ENCODE measurements around the gene LSM10. TPM values are rescaled to one million over a fixed set of nuclear protein-coding genes. Genes with fewer than 3 reads are reported as not detected.

Gene LSM10
- total and polyA plus RNA-seq, 2 donors from 2014 or later, result 29.5 to 91.6 TPM

DNA sequence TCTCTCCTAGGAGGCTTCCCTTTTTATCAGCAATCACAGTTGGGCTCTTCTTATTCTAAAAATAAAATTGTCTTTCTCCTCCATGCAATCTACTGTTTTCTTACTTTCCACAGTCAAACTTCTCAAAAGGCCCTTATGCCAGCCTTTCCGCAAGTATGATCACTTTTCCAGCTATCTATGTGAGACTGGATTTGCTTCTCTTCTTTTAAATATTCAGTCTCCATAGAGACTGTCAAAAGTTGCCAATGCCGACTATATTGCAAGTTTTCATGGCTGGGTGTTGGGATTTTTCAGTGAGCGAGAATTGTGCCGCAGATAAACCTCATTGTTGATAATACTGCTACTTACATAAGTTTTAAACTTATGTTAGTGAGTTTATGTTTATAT lies 4.8 kb upstream of the LSM10 start:
- H3K27ac ChIP-seq (ENCODE audit: low read depth in 2 of 2, low read length in 2 of 2), result no peak overlapping the region
- DNase-seq, result no peak

DNA sequence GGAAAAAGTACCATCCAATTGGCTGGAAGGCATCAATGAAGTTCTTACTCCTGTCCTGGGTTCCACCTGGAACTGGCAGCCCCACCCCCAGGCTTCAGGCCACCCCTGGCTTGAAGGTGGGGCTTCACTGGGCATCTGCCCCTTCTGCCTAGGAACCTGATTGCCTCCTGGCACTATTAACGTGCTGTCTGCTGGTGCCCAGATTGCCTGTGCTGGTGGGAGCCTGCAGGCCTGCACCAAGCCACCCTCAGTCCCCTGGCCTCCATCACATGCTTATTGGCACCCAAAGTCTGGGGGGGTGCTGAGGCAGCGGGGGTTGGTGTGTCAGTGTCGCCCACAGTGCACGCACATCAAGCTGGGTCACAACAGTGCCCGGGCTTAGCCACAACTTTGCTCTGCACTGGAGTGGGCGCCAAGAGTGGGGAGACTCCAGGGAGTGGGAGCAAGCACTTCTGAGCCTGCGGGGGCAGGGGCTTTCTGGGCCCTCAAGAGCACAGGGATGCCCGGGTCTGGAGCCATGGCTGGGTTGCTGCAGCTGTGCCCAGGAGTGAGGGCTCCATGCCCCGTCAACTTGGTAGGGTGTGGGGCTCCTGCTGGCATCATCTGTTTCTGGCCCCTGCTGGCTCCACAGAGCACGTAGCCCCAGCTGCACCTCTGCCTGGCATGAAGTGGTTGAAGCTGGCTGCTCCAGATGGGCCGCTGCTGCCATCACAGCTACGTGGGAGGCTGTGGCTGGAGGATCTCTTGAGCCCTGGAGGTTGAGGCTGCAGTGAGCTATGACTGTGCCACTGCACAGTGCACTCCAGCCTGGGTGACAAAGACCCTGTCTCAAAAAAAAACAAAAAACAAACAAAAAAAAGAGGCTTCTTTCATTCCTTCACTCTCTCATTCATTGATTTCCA lies 4.1 kb upstream of the LSM10 start:
- TF ChIP-seq, protein P1, sequence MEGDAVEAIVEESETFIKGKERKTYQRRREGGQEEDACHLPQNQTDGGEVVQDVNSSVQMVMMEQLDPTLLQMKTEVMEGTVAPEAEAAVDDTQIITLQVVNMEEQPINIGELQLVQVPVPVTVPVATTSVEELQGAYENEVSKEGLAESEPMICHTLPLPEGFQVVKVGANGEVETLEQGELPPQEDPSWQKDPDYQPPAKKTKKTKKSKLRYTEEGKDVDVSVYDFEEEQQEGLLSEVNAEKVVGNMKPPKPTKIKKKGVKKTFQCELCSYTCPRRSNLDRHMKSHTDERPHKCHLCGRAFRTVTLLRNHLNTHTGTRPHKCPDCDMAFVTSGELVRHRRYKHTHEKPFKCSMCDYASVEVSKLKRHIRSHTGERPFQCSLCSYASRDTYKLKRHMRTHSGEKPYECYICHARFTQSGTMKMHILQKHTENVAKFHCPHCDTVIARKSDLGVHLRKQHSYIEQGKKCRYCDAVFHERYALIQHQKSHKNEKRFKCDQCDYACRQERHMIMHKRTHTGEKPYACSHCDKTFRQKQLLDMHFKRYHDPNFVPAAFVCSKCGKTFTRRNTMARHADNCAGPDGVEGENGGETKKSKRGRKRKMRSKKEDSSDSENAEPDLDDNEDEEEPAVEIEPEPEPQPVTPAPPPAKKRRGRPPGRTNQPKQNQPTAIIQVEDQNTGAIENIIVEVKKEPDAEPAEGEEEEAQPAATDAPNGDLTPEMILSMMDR (IDR thresholded peaks at IDR 0.05; ENCODE audit: borderline replicate concordance, extremely low read depth, insufficient read depth), result no peak
- Histone ChIP-seq H3K4me1 (ENCODE audit: control insufficient read depth in 2 of 3, insufficient read depth in 2 of 3, low read depth in 1 of 3, low read length in 3 of 3) (peaks cover 0 to 5% (median 0%) of the 10 kb centered on the region in 3 donors), H3K36me3 (ENCODE audit: control insufficient read depth in 2 of 3, insufficient read depth in 3 of 3, low read length in 3 of 3) (no peaks in the 10 kb centered on the region), H3K27me3 (ENCODE audit: control insufficient read depth, insufficient read depth, low read length) (no peaks in the 10 kb centered on the region), H3K4me3 (ENCODE audit: low read length in 3 of 3) (peak overlapping the region in 1 of 3 donors; percentile 65), H3K27ac (ENCODE audit: low read depth in 2 of 2, low read length in 2 of 2) (peak overlapping the region; percentile 28 to 41), H3K9ac (ENCODE audit: low read length in 3 of 3) (no peak overlapping the region), H3K9me3 (ENCODE audit: control insufficient read depth in 2 of 3, insufficient read depth in 1 of 3, low read length in 3 of 3) (no peaks in the 10 kb centered on the region)
- intact Hi-C loops (cut with DNase I), result no loop called here
- FAIRE-seq, result no peak
- DNase-seq, result peak in 1 of 5 donors; percentile 69

More for the DNA sequence above, 4.8 kb upstream of the LSM10 start:
- FAIRE-seq, result no peak
- TF ChIP-seq, protein P1 (IDR thresholded peaks at IDR 0.05; ENCODE audit: borderline replicate concordance, extremely low read depth, insufficient read depth), result no peak
- H3K36me3 ChIP-seq (ENCODE audit: control insufficient read depth in 2 of 3, insufficient read depth in 3 of 3, low read length in 3 of 3), result no peaks in the 10 kb centered on the region
- no peak overlapping the region for H3K4me3 ChIP-seq (ENCODE audit: low read length in 3 of 3)
- intact Hi-C loops (cut with DNase I), result no loop called here
- no peaks in the 10 kb centered on the region for H3K27me3 ChIP-seq (ENCODE audit: control insufficient read depth, insufficient read depth, low read length)
- H3K9ac ChIP-seq (ENCODE audit: low read length in 3 of 3), result no peak overlapping the region
- no peaks in the 10 kb centered on the region for H3K4me1 ChIP-seq (ENCODE audit: control insufficient read depth in 2 of 3, insufficient read depth in 2 of 3, low read depth in 1 of 3, low read length in 3 of 3)
- H3K9me3 ChIP-seq (ENCODE audit: control insufficient read depth in 2 of 3, insufficient read depth in 1 of 3, low read length in 3 of 3), result no peaks in the 10 kb centered on the region

DNA sequence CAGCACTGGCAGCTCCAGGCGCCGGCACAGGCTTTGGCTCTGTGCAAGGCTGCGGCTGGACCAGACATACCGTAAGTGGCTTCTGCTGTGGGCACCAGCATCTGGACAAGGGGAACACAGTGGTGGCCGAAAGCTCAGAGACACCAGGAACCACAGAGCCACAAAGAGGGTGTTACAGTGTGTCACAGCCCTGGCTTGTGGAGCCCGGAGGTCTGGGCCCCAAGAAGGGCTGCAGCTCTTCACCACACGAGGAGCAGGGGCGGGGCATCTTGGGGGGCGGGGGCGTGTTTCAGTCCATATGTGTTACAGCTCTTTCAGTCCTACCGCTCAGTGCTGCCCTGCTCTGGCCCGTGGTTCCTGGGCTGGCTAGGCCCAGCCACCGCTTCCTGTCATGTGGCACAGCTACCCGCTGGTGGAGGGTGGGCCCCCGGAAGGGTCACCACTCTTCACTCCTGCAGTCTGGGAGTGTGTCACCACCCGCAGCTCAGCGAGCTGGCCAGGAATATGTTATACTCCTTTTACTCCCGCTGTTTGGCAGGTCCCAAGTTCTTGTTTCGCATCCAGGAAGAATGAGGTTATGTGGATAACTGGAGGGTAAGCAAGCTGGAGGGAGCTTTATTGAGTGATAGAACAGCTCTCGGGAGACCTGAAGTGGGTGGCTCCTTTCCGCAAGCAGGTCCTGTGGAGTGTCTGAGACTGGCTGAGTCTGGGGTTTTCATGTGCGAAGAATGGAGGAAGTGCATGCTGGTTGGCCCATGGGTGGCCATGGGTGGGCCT lies 3.3 kb upstream of the LSM10 start:
- TF ChIP-seq, protein P1 (IDR thresholded peaks at IDR 0.05; ENCODE audit: borderline replicate concordance, extremely low read depth, insufficient read depth), result no peak
- intact Hi-C loops (cut with DNase I), result no loop called here
- FAIRE-seq (no peak), DNase-seq (peak in 2 of 5 donors; percentile 92)
- H3K27me3 ChIP-seq (ENCODE audit: control insufficient read depth, insufficient read depth, low read length), result no peaks in the 10 kb centered on the region
- H3K9ac ChIP-seq (ENCODE audit: low read length in 3 of 3), result no peak overlapping the region
- peak overlapping the region; percentile 28 to 41 for H3K27ac ChIP-seq (ENCODE audit: low read depth in 2 of 2, low read length in 2 of 2)
- H3K36me3 ChIP-seq (ENCODE audit: control insufficient read depth in 2 of 3, insufficient read depth in 3 of 3, low read length in 3 of 3), result no peaks in the 10 kb centered on the region
- no peaks in the 10 kb centered on the region for H3K9me3 ChIP-seq (ENCODE audit: control insufficient read depth in 2 of 3, insufficient read depth in 1 of 3, low read length in 3 of 3)
- peaks cover 0 to 8% (median 0%) of the 10 kb centered on the region in 3 donors for H3K4me1 ChIP-seq (ENCODE audit: control insufficient read depth in 2 of 3, insufficient read depth in 2 of 3, low read depth in 1 of 3, low read length in 3 of 3)
- H3K4me3 ChIP-seq (ENCODE audit: low read length in 3 of 3), result peak overlapping the region in 2 of 3 donors; percentile 34 to 65
